GM12865 (cell line): ENCODE results near the gene GRIN3B.

Experiments
- DNase-seq: peaks from one replicate; pipeline ENCODE4 v3.0.0; 2010; ENCODE audit warnings: low read depth
- H3K4me3 ChIP-seq: 2 replicates; pipeline ENCODE4 v1.5.1; 2011; ENCODE audit warnings: mild to moderate bottlenecking, low read depth, low read length, control low read depth
- TF ChIP-seq, protein P1 (sequence below): IDR thresholded peaks from 2 replicates; pipeline ENCODE4 v1.5.1; 2011; ENCODE audit warnings: low read length, control low read depth, low read depth, inconsistent platforms; ENCODE audit not compliant: insufficient read depth; ENCODE audit errors: missing control alignments

Gene GRIN3B

GRCh38 chr19:991932-992669, 8.1 kb upstream of the GRIN3B start:
- TF ChIP-seq, protein P1, sequence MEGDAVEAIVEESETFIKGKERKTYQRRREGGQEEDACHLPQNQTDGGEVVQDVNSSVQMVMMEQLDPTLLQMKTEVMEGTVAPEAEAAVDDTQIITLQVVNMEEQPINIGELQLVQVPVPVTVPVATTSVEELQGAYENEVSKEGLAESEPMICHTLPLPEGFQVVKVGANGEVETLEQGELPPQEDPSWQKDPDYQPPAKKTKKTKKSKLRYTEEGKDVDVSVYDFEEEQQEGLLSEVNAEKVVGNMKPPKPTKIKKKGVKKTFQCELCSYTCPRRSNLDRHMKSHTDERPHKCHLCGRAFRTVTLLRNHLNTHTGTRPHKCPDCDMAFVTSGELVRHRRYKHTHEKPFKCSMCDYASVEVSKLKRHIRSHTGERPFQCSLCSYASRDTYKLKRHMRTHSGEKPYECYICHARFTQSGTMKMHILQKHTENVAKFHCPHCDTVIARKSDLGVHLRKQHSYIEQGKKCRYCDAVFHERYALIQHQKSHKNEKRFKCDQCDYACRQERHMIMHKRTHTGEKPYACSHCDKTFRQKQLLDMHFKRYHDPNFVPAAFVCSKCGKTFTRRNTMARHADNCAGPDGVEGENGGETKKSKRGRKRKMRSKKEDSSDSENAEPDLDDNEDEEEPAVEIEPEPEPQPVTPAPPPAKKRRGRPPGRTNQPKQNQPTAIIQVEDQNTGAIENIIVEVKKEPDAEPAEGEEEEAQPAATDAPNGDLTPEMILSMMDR, result no peak

GRCh38 chr19:992670-993055, 7.6 kb upstream of the GRIN3B start:
- no peak for DNase-seq
- H3K4me3 ChIP-seq, result no peak overlapping the region
- TF ChIP-seq, protein P1, result no peak

More at GRCh38 chr19:991932-992669, 8.1 kb upstream of the GRIN3B start:
- H3K4me3 ChIP-seq, result no peak overlapping the region
- no peak for DNase-seq

GRCh38 chr19:993361-993830, 6.8 kb upstream of the GRIN3B start:
- DNase-seq, result no peak
- TF ChIP-seq, protein P1, result no peak

GRCh38 chr19:993831-994393, 6.3 kb upstream of the GRIN3B start:
- no peak for DNase-seq
- TF ChIP-seq, protein P1, result no peak
- H3K4me3 ChIP-seq, result no peak overlapping the region

More at GRCh38 chr19:993361-993830, 6.8 kb upstream of the GRIN3B start:
- H3K4me3 ChIP-seq, result no peak overlapping the region

DNA sequence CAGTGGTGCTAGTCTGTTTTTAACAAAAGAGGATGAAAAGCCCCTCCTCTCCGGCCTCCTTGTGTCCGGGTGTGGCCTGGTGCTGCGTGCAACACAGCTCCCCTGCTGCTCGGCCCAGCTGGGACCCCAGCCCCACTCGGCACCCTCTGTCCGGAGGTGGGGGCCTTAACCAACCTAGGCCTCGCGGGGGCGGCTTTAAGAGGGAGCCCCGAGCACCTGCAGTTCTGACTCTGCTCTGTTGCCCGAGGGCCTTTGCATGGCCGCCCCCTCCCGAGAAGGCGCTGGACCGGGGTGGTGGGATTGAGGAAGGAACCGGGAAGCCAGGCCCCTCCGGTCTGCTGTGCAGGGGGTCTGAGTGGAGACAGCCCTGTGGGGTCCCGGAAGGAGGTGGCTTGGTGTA, 5.7 kb upstream of the GRIN3B start:
- no peak for DNase-seq
- H3K4me3 ChIP-seq, result no peak overlapping the region
- TF ChIP-seq, protein P1, result no peak

DNA sequence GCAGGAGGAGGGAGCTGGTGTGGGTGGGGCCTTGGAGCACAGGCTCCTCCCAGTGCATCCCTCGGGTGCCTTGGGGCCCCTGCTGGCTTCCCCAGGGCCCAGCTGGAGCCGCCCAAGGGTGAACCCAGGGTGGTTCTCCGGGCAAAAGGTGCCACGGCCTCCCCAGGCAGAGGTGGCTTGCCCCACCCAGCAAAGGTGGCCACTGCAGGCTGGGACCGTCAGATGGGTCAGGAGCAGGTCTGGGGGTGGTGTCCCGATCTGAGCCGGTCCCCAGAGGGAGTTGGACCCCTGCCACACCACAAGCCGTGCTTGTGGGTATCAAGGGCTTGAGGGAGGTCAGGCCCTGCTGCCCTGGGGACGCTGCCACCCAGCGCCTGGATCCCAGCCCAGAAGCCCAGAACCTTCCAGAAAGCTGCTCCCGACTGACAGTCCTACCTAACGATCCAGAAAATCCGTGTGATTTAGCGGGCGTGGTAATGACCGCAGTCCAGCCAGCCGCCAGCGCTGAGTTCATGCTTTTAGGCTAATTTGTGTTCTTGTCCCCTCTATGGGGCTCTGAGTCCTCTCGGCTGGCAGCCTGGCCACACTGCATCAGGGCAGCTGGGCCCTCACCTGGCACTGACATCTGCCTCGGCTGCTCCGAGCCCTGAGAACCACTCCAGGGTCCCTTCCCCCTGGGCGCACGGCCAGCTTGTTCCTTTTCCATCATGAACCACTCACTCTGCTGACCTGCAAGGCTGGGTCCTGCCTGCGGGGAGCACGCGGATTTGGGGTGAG, 5.0 kb upstream of the GRIN3B start:
- no peak for DNase-seq
- TF ChIP-seq, protein P1, result no peak
- no peak overlapping the region for H3K4me3 ChIP-seq
